HG03064 (cell line): Measurements from ENCODE around the gene UPP1.
"Not testable (repeated sequence)": the region's sequence is repeated elsewhere in the genome, so short reads cannot be mapped to it uniquely, and the experiment has no call there.

ENCODE experiments used
- ATAC-seq: cut with Tn5 transposase; IDR thresholded peaks from one replicate; pipeline ENCODE4 v1.9.1; 2021; ENCODE audit warnings: low read depth; ENCODE audit not compliant: unreplicated experiment

UPP1 gene

GRCh38 chr7:48108959-48109847 lies 20.1 kb downstream of the UPP1 start:
- ATAC-seq: no peak

- ATAC-seq: peak; percentile 80
These were observed 21.0 kb downstream of the UPP1 start for GRCh38 chr7:48109848-48110663.

- no peak for ATAC-seq
These were observed 21.8 kb downstream of the UPP1 start for GRCh38 chr7:48110868-48111267.

- no peak for ATAC-seq
These were observed 22.5 kb downstream of the UPP1 start for GRCh38 chr7:48111596-48111995.

GRCh38 chr7:48112401-48113165 lies 23.5 kb downstream of the UPP1 start:
- ATAC-seq: no peak

- no peak for ATAC-seq
These were observed 24.2 kb downstream of the UPP1 start for GRCh38 chr7:48113275-48113674.

GRCh38 chr7:48114115-48114514 lies 25.1 kb downstream of the UPP1 start:
- ATAC-seq: no peak

GRCh38 chr7:48114589-48114988 lies 25.5 kb downstream of the UPP1 start:
- ATAC-seq: no peak

- ATAC-seq: no peak
These were observed 27.0 kb downstream of the UPP1 start for GRCh38 chr7:48116043-48116442.

- ATAC-seq: no peak
These were observed 29.0 kb downstream of the UPP1 start for GRCh38 chr7:48118041-48118440.

- ATAC-seq: not testable (repeated sequence)
These were observed 31.5 kb downstream of the UPP1 start for GRCh38 chr7:48120536-48120935.

GRCh38 chr7:48126037-48126436 lies 37.0 kb downstream of the UPP1 start:
- ATAC-seq: no peak

- ATAC-seq: no peak
These were observed 41.6 kb downstream of the UPP1 start for GRCh38 chr7:48130658-48131108.

GRCh38 chr7:48132792-48133191 lies 43.7 kb downstream of the UPP1 start:
- no peak for ATAC-seq

- no peak for ATAC-seq
These were observed 50.4 kb downstream of the UPP1 start for GRCh38 chr7:48139459-48139858.

- no peak for ATAC-seq
These were observed 51.1 kb downstream of the UPP1 start for GRCh38 chr7:48140001-48140681.

- no peak for ATAC-seq
These were observed 52.5 kb downstream of the UPP1 start for GRCh38 chr7:48141521-48141920.

GRCh38 chr7:48144291-48144768 lies 55.3 kb downstream of the UPP1 start:
- ATAC-seq: no peak

- no peak for ATAC-seq
These were observed 58.1 kb downstream of the UPP1 start for GRCh38 chr7:48147078-48147591.

GRCh38 chr7:48147690-48148089 lies 58.6 kb downstream of the UPP1 start:
- not testable (repeated sequence) for ATAC-seq
